ENCODE measurements around the gene DLX4.

The DLX4 gene

GRCh38 chr17:49991409-49991808 is 22.4 kb downstream of the DLX4 start:
- Histone ChIP-seq H3K4me3 (no peak overlapping the region), H3K36me3 (ENCODE audit: insufficient read depth, low read length) (no peaks in the 10 kb centered on the region), H3K9ac (ENCODE audit: insufficient read length) (no peak overlapping the region), H3K27ac (no peak overlapping the region), H3K9me3 (ENCODE audit: low read depth, low read length) (no peaks in the 10 kb centered on the region)
- no peak for DNase-seq (ENCODE audit: low read depth, low spot score)
- TF ChIP-seq EZH2 (IDR thresholded peaks at IDR 0.05), result no peak
- TF ChIP-seq FOXP2 (optimal IDR thresholded peaks at IDR 0.05; ENCODE audit: control extremely low read depth, extremely low read length, insufficient read depth), result no peak
- TF ChIP-seq POLR2AphosphoS5 (IDR thresholded peaks at IDR 0.05; ENCODE audit: borderline replicate concordance, low read depth, low read length), result no peak

- no peak overlapping the region for H3K9ac ChIP-seq (ENCODE audit: insufficient read length)
- TF ChIP-seq EZH2 (IDR thresholded peaks at IDR 0.05) (no peak), POLR2AphosphoS5 (IDR thresholded peaks at IDR 0.05; ENCODE audit: borderline replicate concordance, low read depth, low read length) (no peak), FOXP2 (optimal IDR thresholded peaks at IDR 0.05; ENCODE audit: control extremely low read depth, extremely low read length, insufficient read depth) (no peak)
- no peak for DNase-seq (ENCODE audit: low read depth, low spot score)
- H3K36me3 ChIP-seq (ENCODE audit: insufficient read depth, low read length), result no peaks in the 10 kb centered on the region
- no peaks in the 10 kb centered on the region for H3K9me3 ChIP-seq (ENCODE audit: low read depth, low read length)
- peak overlapping the region; percentile 79 for H3K4me3 ChIP-seq
- no peak overlapping the region for H3K27ac ChIP-seq
Observed at GRCh38 chr17:49992191-49992932, 23.4 kb downstream of the DLX4 start.

- TF ChIP-seq EZH2 (IDR thresholded peaks at IDR 0.05) (no peak), POLR2AphosphoS5 (IDR thresholded peaks at IDR 0.05; ENCODE audit: borderline replicate concordance, low read depth, low read length) (no peak), FOXP2 (optimal IDR thresholded peaks at IDR 0.05; ENCODE audit: control extremely low read depth, extremely low read length, insufficient read depth) (no peak)
- no peak for DNase-seq (ENCODE audit: low read depth, low spot score)
- no peak overlapping the region for H3K9ac ChIP-seq (ENCODE audit: insufficient read length)
- no peaks in the 10 kb centered on the region for H3K9me3 ChIP-seq (ENCODE audit: low read depth, low read length)
- H3K36me3 ChIP-seq (ENCODE audit: insufficient read depth, low read length), result no peaks in the 10 kb centered on the region
- peak overlapping the region; percentile 79 for H3K4me3 ChIP-seq
- no peak overlapping the region for H3K27ac ChIP-seq
Observed at GRCh38 chr17:49992933-49993422, 24.0 kb downstream of the DLX4 start.

GRCh38 chr17:49993423-49994060 is 24.6 kb downstream of the DLX4 start:
- peak overlapping the region; percentile 31 for H3K9ac ChIP-seq (ENCODE audit: insufficient read length)
- peak overlapping the region; percentile 79 for H3K4me3 ChIP-seq
- H3K27ac ChIP-seq, result no peak overlapping the region
- no peak for DNase-seq (ENCODE audit: low read depth, low spot score)
- H3K9me3 ChIP-seq (ENCODE audit: low read depth, low read length), result no peaks in the 10 kb centered on the region
- H3K36me3 ChIP-seq (ENCODE audit: insufficient read depth, low read length), result no peaks in the 10 kb centered on the region
- TF ChIP-seq POLR2AphosphoS5 (IDR thresholded peaks at IDR 0.05; ENCODE audit: borderline replicate concordance, low read depth, low read length), result no peak
- TF ChIP-seq FOXP2 (optimal IDR thresholded peaks at IDR 0.05; ENCODE audit: control extremely low read depth, extremely low read length, insufficient read depth), result no peak
- no peak for TF ChIP-seq EZH2 (IDR thresholded peaks at IDR 0.05)

GRCh38 chr17:49994085-49995054 is 25.4 kb downstream of the DLX4 start:
- Histone ChIP-seq H3K9me3 (ENCODE audit: low read depth, low read length) (no peaks in the 10 kb centered on the region), H3K27ac (no peak overlapping the region), H3K36me3 (ENCODE audit: insufficient read depth, low read length) (no peaks in the 10 kb centered on the region), H3K9ac (ENCODE audit: insufficient read length) (peak overlapping the region; percentile 31), H3K4me3 (peak overlapping the region; percentile 79)
- TF ChIP-seq FOXP2 (optimal IDR thresholded peaks at IDR 0.05; ENCODE audit: control extremely low read depth, extremely low read length, insufficient read depth) (no peak), EZH2 (IDR thresholded peaks at IDR 0.05) (no peak), POLR2AphosphoS5 (IDR thresholded peaks at IDR 0.05; ENCODE audit: borderline replicate concordance, low read depth, low read length) (no peak)
- no peak for DNase-seq (ENCODE audit: low read depth, low spot score)

- DNase-seq (ENCODE audit: low read depth, low spot score), result peak; percentile 57
- Histone ChIP-seq H3K9me3 (ENCODE audit: low read depth, low read length) (no peaks in the 10 kb centered on the region), H3K27ac (no peak within 1 kb of the TSS), H3K4me3 (peak within 1 kb of the TSS; percentile 79), H3K36me3 (ENCODE audit: insufficient read depth, low read length) (no peaks in the 10 kb centered on the region), H3K9ac (ENCODE audit: insufficient read length) (peak within 1 kb of the TSS; percentile 31)
- peak; percentile 93 for TF ChIP-seq POLR2AphosphoS5 (IDR thresholded peaks at IDR 0.05; ENCODE audit: borderline replicate concordance, low read depth, low read length)
- no peak for TF ChIP-seq EZH2 (IDR thresholded peaks at IDR 0.05)
Observed at GRCh38 chr17:49995055-49995738, 26.2 kb downstream of the DLX4 start, which contains the start of gene DLX3. Gene DLX3, minus strand, starts transcription at chr17:49995224. Its CDS starts 226 bp downstream, at chr17:49994998.

GRCh38 chr17:49996121-49996494 is 27.1 kb downstream of the DLX4 start:
- peak overlapping the region; percentile 83 for H3K4me3 ChIP-seq
- DNase-seq (ENCODE audit: low read depth, low spot score), result no peak
- no peak overlapping the region for H3K27ac ChIP-seq
- no peak overlapping the region for H3K9ac ChIP-seq (ENCODE audit: insufficient read length)
- no peak for TF ChIP-seq FOXP2 (optimal IDR thresholded peaks at IDR 0.05; ENCODE audit: control extremely low read depth, extremely low read length, insufficient read depth)
- TF ChIP-seq EZH2 (IDR thresholded peaks at IDR 0.05), result no peak
- no peak for TF ChIP-seq POLR2AphosphoS5 (IDR thresholded peaks at IDR 0.05; ENCODE audit: borderline replicate concordance, low read depth, low read length)
- H3K36me3 ChIP-seq (ENCODE audit: insufficient read depth, low read length), result no peaks in the 10 kb centered on the region
- H3K9me3 ChIP-seq (ENCODE audit: low read depth, low read length), result no peaks in the 10 kb centered on the region
